Measurements from ENCODE around the gene RPS6KC1. TPM values are rescaled to one million over a fixed set of nuclear protein-coding genes. Genes with fewer than 3 reads are reported as not detected.
"Not testable (repeated sequence)": the region's sequence is repeated elsewhere in the genome, so short reads cannot be mapped to it uniquely, and the experiment has no call there.

Gene RPS6KC1
- total and polyA plus RNA-seq, 7 experiments from 2014 or later, result 5.4 to 18.9 (median 11.5) TPM

GRCh38 chr1:213186168-213186567, 135.1 kb downstream of the RPS6KC1 start:
- H3K9me3 Mint-ChIP-seq, result peaks cover 8 to 74% (median 34%) of the 10 kb centered on the region in 11 donors
- no peaks in the 10 kb centered on the region for H3K27me3 Mint-ChIP-seq
- Histone ChIP-seq H3K36me3 (ENCODE audit: control insufficient read depth in 2 of 3, insufficient read depth in 3 of 3, low read length in 3 of 3) (no peaks in the 10 kb centered on the region), H3K9me3 (ENCODE audit: control insufficient read depth in 2 of 3, low read length in 3 of 3) (peaks cover 0 to 4% (median 0%) of the 10 kb centered on the region in 3 experiments), H3K4me1 (ENCODE audit: control insufficient read depth in 2 of 2, insufficient read depth in 2 of 2, low read length in 2 of 2) (no peaks in the 10 kb centered on the region), H3K4me3 (ENCODE audit: low read length) (no peak overlapping the region), H3K27me3 (ENCODE audit: control insufficient read depth in 2 of 2, insufficient read depth in 2 of 2, low read length in 2 of 2) (no peaks in the 10 kb centered on the region), H3K27ac (ENCODE audit: low read depth, low read length) (no peak overlapping the region)
- peaks cover 18 to 80% (median 65%) of the 10 kb centered on the region in 5 donors for H3K36me3 Mint-ChIP-seq
- ChIA-PET CTCF (no interaction called here), POLR2A (no interaction called here)
- H3K27ac Mint-ChIP-seq, result no peak overlapping the region
- DNase-seq (no peak), ATAC-seq (no peak)
- no peak overlapping the region for H3K4me3 Mint-ChIP-seq
- intact Hi-C loops (cut with micrococcal nuclease), result no loop called here
- H3K4me1 Mint-ChIP-seq, result peaks cover 0 to 5% (median 0%) of the 10 kb centered on the region in 7 donors

- Mint-ChIP-seq H3K9me3 (peaks cover 10 to 70% (median 38%) of the 10 kb centered on the region in 11 donors), H3K4me3 (no peak overlapping the region), H3K27me3 (no peaks in the 10 kb centered on the region), H3K36me3 (peaks cover 20 to 86% (median 72%) of the 10 kb centered on the region in 5 donors), H3K27ac (no peak overlapping the region), H3K4me1 (peaks cover 0 to 5% (median 0%) of the 10 kb centered on the region in 7 donors)
- ATAC-seq (no peak), DNase-seq (no peak)
- no peaks in the 10 kb centered on the region for H3K27me3 ChIP-seq (ENCODE audit: control insufficient read depth in 2 of 2, insufficient read depth in 2 of 2, low read length in 2 of 2)
- CTCF ChIA-PET, result no interaction called here
- H3K4me1 ChIP-seq (ENCODE audit: control insufficient read depth in 2 of 2, insufficient read depth in 2 of 2, low read length in 2 of 2), result no peaks in the 10 kb centered on the region
- no peak overlapping the region for H3K4me3 ChIP-seq (ENCODE audit: low read length)
- POLR2A ChIA-PET, result no interaction called here
- no peak overlapping the region for H3K27ac ChIP-seq (ENCODE audit: low read depth, low read length)
- H3K9me3 ChIP-seq (ENCODE audit: control insufficient read depth in 2 of 3, low read length in 3 of 3), result no peaks in the 10 kb centered on the region
- no peaks in the 10 kb centered on the region for H3K36me3 ChIP-seq (ENCODE audit: control insufficient read depth in 2 of 3, insufficient read depth in 3 of 3, low read length in 3 of 3)
- intact Hi-C loops (cut with micrococcal nuclease), result no loop called here
These were observed 141.0 kb downstream of the RPS6KC1 start for GRCh38 chr1:213192026-213192425.

GRCh38 chr1:213194383-213194782, 143.3 kb downstream of the RPS6KC1 start:
- Histone ChIP-seq H3K27me3 (ENCODE audit: control insufficient read depth in 2 of 2, insufficient read depth in 2 of 2, low read length in 2 of 2) (no peaks in the 10 kb centered on the region), H3K9me3 (ENCODE audit: control insufficient read depth in 2 of 3, low read length in 3 of 3) (peaks cover 0 to 4% (median 3%) of the 10 kb centered on the region in 3 experiments), H3K27ac (ENCODE audit: low read depth, low read length) (no peak overlapping the region), H3K4me1 (ENCODE audit: control insufficient read depth in 2 of 2, insufficient read depth in 2 of 2, low read length in 2 of 2) (no peaks in the 10 kb centered on the region), H3K36me3 (ENCODE audit: control insufficient read depth in 2 of 3, insufficient read depth in 3 of 3, low read length in 3 of 3) (peaks cover 0 to 11% (median 3%) of the 10 kb centered on the region in 3 experiments), H3K4me3 (ENCODE audit: low read length) (no peak overlapping the region)
- Mint-ChIP-seq H3K27ac (no peak overlapping the region), H3K27me3 (no peaks in the 10 kb centered on the region), H3K36me3 (peaks cover 38 to 93% (median 89%) of the 10 kb centered on the region in 5 donors), H3K4me1 (peaks cover 0 to 5% (median 0%) of the 10 kb centered on the region in 7 donors), H3K4me3 (no peak overlapping the region), H3K9me3 (peaks cover 16 to 80% (median 49%) of the 10 kb centered on the region in 11 donors)
- intact Hi-C loops (cut with micrococcal nuclease), result no loop called here
- POLR2A ChIA-PET, result no interaction called here
- no peak for DNase-seq
- CTCF ChIA-PET, result no interaction called here
- no peak for ATAC-seq

GRCh38 chr1:213194855-213195254, 143.8 kb downstream of the RPS6KC1 start:
- peaks cover 15 to 79% (median 46%) of the 10 kb centered on the region in 11 donors for H3K9me3 Mint-ChIP-seq

GRCh38 chr1:213196328-213197054, 145.4 kb downstream of the RPS6KC1 start:
- H3K4me1 Mint-ChIP-seq; H3K27me3 ChIP-seq (ENCODE audit: control insufficient read depth in 2 of 2, insufficient read depth in 2 of 2, low read length in 2 of 2); H3K4me1 ChIP-seq (ENCODE audit: control insufficient read depth in 2 of 2, insufficient read depth in 2 of 2, low read length in 2 of 2); H3K27ac ChIP-seq (ENCODE audit: low read depth, low read length); H3K4me3 Mint-ChIP-seq; DNase-seq; H3K27me3 Mint-ChIP-seq; H3K27ac Mint-ChIP-seq; H3K4me3 ChIP-seq (ENCODE audit: low read length); H3K9me3 ChIP-seq (ENCODE audit: control insufficient read depth in 2 of 3, low read length in 3 of 3); POLR2A ChIA-PET; ATAC-seq; intact Hi-C loops (cut with micrococcal nuclease); CTCF ChIA-PET: not testable (repeated sequence)
- Mint-ChIP-seq H3K36me3 (peaks cover 41 to 92% (median 88%) of the 10 kb centered on the region in 5 donors), H3K9me3 (peaks cover 11 to 69% (median 36%) of the 10 kb centered on the region in 11 donors)
- peaks cover 0 to 16% (median 3%) of the 10 kb centered on the region in 3 experiments for H3K36me3 ChIP-seq (ENCODE audit: control insufficient read depth in 2 of 3, insufficient read depth in 3 of 3, low read length in 3 of 3)

More at GRCh38 chr1:213194855-213195254, 143.8 kb downstream of the RPS6KC1 start:
- Histone ChIP-seq H3K4me3 (ENCODE audit: low read length) (no peak overlapping the region), H3K4me1 (ENCODE audit: control insufficient read depth in 2 of 2, insufficient read depth in 2 of 2, low read length in 2 of 2) (no peaks in the 10 kb centered on the region), H3K27me3 (ENCODE audit: control insufficient read depth in 2 of 2, insufficient read depth in 2 of 2, low read length in 2 of 2) (no peaks in the 10 kb centered on the region), H3K9me3 (ENCODE audit: control insufficient read depth in 2 of 3, low read length in 3 of 3) (peaks cover 0 to 4% (median 3%) of the 10 kb centered on the region in 3 experiments), H3K27ac (ENCODE audit: low read depth, low read length) (no peak overlapping the region), H3K36me3 (ENCODE audit: control insufficient read depth in 2 of 3, insufficient read depth in 3 of 3, low read length in 3 of 3) (peaks cover 0 to 16% (median 3%) of the 10 kb centered on the region in 3 experiments)
- Mint-ChIP-seq H3K4me1 (peaks cover 0 to 5% (median 0%) of the 10 kb centered on the region in 7 donors), H3K27ac (no peak overlapping the region), H3K4me3 (no peak overlapping the region), H3K27me3 (no peaks in the 10 kb centered on the region), H3K36me3 (peaks cover 39 to 93% (median 90%) of the 10 kb centered on the region in 5 donors)
- ChIA-PET CTCF (no interaction called here), POLR2A (no interaction called here)
- ATAC-seq (no peak), DNase-seq (no peak)
- intact Hi-C loops (cut with micrococcal nuclease), result no loop called here

GRCh38 chr1:213200630-213201029, 149.6 kb downstream of the RPS6KC1 start:
- no peak overlapping the region for H3K27ac Mint-ChIP-seq
- no peaks in the 10 kb centered on the region for H3K4me1 ChIP-seq (ENCODE audit: control insufficient read depth in 2 of 2, insufficient read depth in 2 of 2, low read length in 2 of 2)
- H3K36me3 Mint-ChIP-seq, result peaks cover 33 to 72% (median 69%) of the 10 kb centered on the region in 5 donors
- ChIA-PET CTCF (no interaction called here), POLR2A (no interaction called here)
- no peak for DNase-seq
- H3K36me3 ChIP-seq (ENCODE audit: control insufficient read depth in 2 of 3, insufficient read depth in 3 of 3, low read length in 3 of 3), result peaks cover 0 to 16% (median 3%) of the 10 kb centered on the region in 3 experiments
- H3K9me3 ChIP-seq (ENCODE audit: control insufficient read depth in 2 of 3, low read length in 3 of 3), result peaks cover 0 to 4% (median 3%) of the 10 kb centered on the region in 3 experiments
- H3K9me3 Mint-ChIP-seq, result peaks cover 7 to 47% (median 23%) of the 10 kb centered on the region in 11 donors
- peak overlapping the region in 1 of 10 donors; percentile 29 for H3K4me3 Mint-ChIP-seq
- no peak overlapping the region for H3K4me3 ChIP-seq (ENCODE audit: low read length)
- no peaks in the 10 kb centered on the region for H3K27me3 ChIP-seq (ENCODE audit: control insufficient read depth in 2 of 2, insufficient read depth in 2 of 2, low read length in 2 of 2)
- ATAC-seq, result no peak
- no peaks in the 10 kb centered on the region for H3K4me1 Mint-ChIP-seq
- H3K27me3 Mint-ChIP-seq, result no peaks in the 10 kb centered on the region
- intact Hi-C loops (cut with micrococcal nuclease), result no loop called here
- H3K27ac ChIP-seq (ENCODE audit: low read depth, low read length), result no peak overlapping the region

Data from naive thymus-derived CD4-positive, alpha-beta T cell (primary cell).